H1 (cell line): ENCODE data around the gene EPHA4. TPM values are rescaled to one million over a fixed set of nuclear protein-coding genes. Genes with fewer than 3 reads are reported as not detected.

Experiments
- CTCF ChIA-PET: fragments of 300-600 bp; sonication (Branson Sonifier 250); formaldehyde crosslinking; loops from one replicate; lab custom pipeline; 2021; ENCODE audit not compliant: partially characterized antibody; lab: Charles Lee
- POLR2A ChIA-PET: fragments of 300-600 bp; sonication (Branson Sonifier 250); formaldehyde crosslinking; loops from one replicate; lab custom pipeline; 2021; ENCODE audit warnings: inconsistent platforms; ENCODE audit not compliant: partially characterized antibody; lab: Charles Lee
- DNase-seq, 2 experiments: peaks; one replicate each; pipeline versions ENCODE4 v3.0.0 to v3.0.0-alpha.2; 2010 to 2022; ENCODE audit warnings: low spot score in 2 of 2, low read depth in 1 of 2, mixed read lengths in 1 of 2
- FAIRE-seq: peaks from 2 replicates; lab custom pipeline; 2011; peaks lifted over from hg19 to GRCh38; lab: Jason Lieb, UNC
- H2AFZ ChIP-seq: 2 replicates; pipeline ENCODE4 v1.8.1; 2012; ENCODE audit warnings: low read length, inconsistent platforms
- H2AK5ac ChIP-seq: 2 replicates; pipeline ENCODE4 v1.6.1; 2013; ENCODE audit warnings: low read depth, low read length
- H2BK120ac ChIP-seq: replicated peaks from 2 replicates; pipeline ENCODE3; 2013; ENCODE audit warnings: low read depth, low read length, inconsistent platforms
- H2BK12ac ChIP-seq: 2 replicates; pipeline ENCODE4 v1.6.1; 2013; ENCODE audit warnings: low read depth, low read length
- H2BK15ac ChIP-seq: 2 replicates; pipeline ENCODE4 v1.6.1; 2013; ENCODE audit warnings: low read length
- H2BK20ac ChIP-seq: 2 replicates; pipeline ENCODE4 v1.6.1; 2013; ENCODE audit warnings: low read length
- H2BK5ac ChIP-seq: 2 replicates; pipeline ENCODE4 v1.6.1; 2013; ENCODE audit warnings: low read depth, low read length
- H3K14ac ChIP-seq: 2 replicates; pipeline ENCODE4 v1.6.1; 2013; ENCODE audit warnings: inconsistent platforms; ENCODE audit not compliant: insufficient read length
- H3K18ac ChIP-seq: 2 replicates; pipeline ENCODE4 v1.6.1; 2013; ENCODE audit warnings: low read length; ENCODE audit errors: extremely low read depth
- H3K23ac ChIP-seq: 2 replicates; pipeline ENCODE4 v1.6.1; 2013; ENCODE audit warnings: inconsistent platforms; ENCODE audit not compliant: insufficient read length
- H3K23me2 ChIP-seq: 2 replicates; pipeline ENCODE4 v1.6.1; 2013; ENCODE audit warnings: low read depth, low read length
- H3K27ac ChIP-seq: 2 replicates; pipeline ENCODE4 v1.6.1; 2011; ENCODE audit warnings: low read depth, low read length, inconsistent platforms
- H3K27me3 ChIP-seq, 4 experiments: replicated peaks in 1 of 4; 1 replicate in 1 of 4; 2 replicates in 3 of 4; pipeline versions ENCODE4 v1.6.1 to v1.8.1; 2011 to 2013; ENCODE audit warnings: low read length in 3 of 4, mild to moderate bottlenecking in 3 of 4, inconsistent platforms in 2 of 4, mixed read lengths in 2 of 4, moderate library complexity in 1 of 4; ENCODE audit not compliant: control insufficient read depth in 3 of 4, insufficient read depth in 3 of 4; ENCODE audit errors: extremely low read depth in 1 of 4
- H3K36me3 ChIP-seq, 4 experiments: 2 replicates each; pipeline versions ENCODE4 v1.6.1 to v1.8.1; 2011 to 2013; ENCODE audit warnings: mild to moderate bottlenecking in 4 of 4, low read length in 3 of 4, moderate library complexity in 2 of 4, control low read depth in 1 of 4, inconsistent platforms in 1 of 4; ENCODE audit not compliant: insufficient read depth in 4 of 4, control insufficient read depth in 2 of 4
- H3K4ac ChIP-seq: replicated peaks from 2 replicates; pipeline ENCODE3; 2013; ENCODE audit warnings: low read length, low read depth, mixed read lengths, inconsistent platforms; ENCODE audit not compliant: insufficient read length
- H3K4me1 ChIP-seq, 4 experiments: replicated peaks in 1 of 4; 1 replicate in 1 of 4; 2 replicates in 3 of 4; pipeline versions ENCODE4 v1.6.1 to v1.8.1; 2011 to 2013; ENCODE audit warnings: low read length in 3 of 4, inconsistent platforms in 2 of 4, mixed read lengths in 1 of 4; ENCODE audit not compliant: insufficient read depth in 4 of 4, control insufficient read depth in 3 of 4
- H3K4me2 ChIP-seq, 2 experiments: 2 replicates each; pipeline versions ENCODE4 v1.6.1 to v1.8.1; 2011 to 2013; ENCODE audit warnings: low read depth in 2 of 2, low read length in 2 of 2, control low read depth in 1 of 2, inconsistent platforms in 1 of 2, mild to moderate bottlenecking in 1 of 2; ENCODE audit not compliant: insufficient read depth in 1 of 2
- H3K4me3 ChIP-seq, 4 experiments: fragments of 200-600, 300-600 bp in 1 of 4; sonication (generic), shearing (Covaris generic), sonication (Bioruptor Twin) in 1 of 4; 2 replicates each; pipeline versions ENCODE4 v1.5.1 to v1.8.1; 2011 to 2016; ENCODE audit warnings: low read length in 4 of 4, low read depth in 3 of 4, control low read depth in 2 of 4, inconsistent platforms in 2 of 4, mild to moderate bottlenecking in 2 of 4, mixed read lengths in 1 of 4, moderate library complexity in 1 of 4; ENCODE audit not compliant: insufficient read depth in 2 of 4; ENCODE audit errors: extremely low read depth in 1 of 4
- H3K56ac ChIP-seq: replicated peaks from 2 replicates; pipeline ENCODE3; 2013; ENCODE audit warnings: low read depth, mild to moderate bottlenecking, mixed read lengths, low read length, inconsistent platforms; ENCODE audit not compliant: insufficient read length
- H3K79me1 ChIP-seq: 2 replicates; pipeline ENCODE4 v1.6.1; 2013; ENCODE audit warnings: low read depth, low read length, control low read depth
- H3K79me2 ChIP-seq, 2 experiments: 2 replicates each; pipeline versions ENCODE4 v1.6.1 to v1.8.1; 2012 to 2013; ENCODE audit warnings: low read length in 2 of 2, mild to moderate bottlenecking in 2 of 2, inconsistent platforms in 1 of 2; ENCODE audit not compliant: insufficient read depth in 2 of 2, control insufficient read depth in 1 of 2
- H3K9ac ChIP-seq, 4 experiments: replicated peaks in 1 of 4; 1 replicate in 1 of 4; 2 replicates in 3 of 4; pipeline versions ENCODE4 v1.6.1 to v1.8.1; 2011 to 2013; ENCODE audit warnings: low read depth in 3 of 4, low read length in 3 of 4, control low read depth in 2 of 4, mild to moderate bottlenecking in 2 of 4, moderate library complexity in 2 of 4, inconsistent platforms in 1 of 4; ENCODE audit errors: extremely low read depth in 1 of 4
- H3K9me3 ChIP-seq, 2 experiments: 2 replicates each; pipeline versions ENCODE4 v1.6.1 to v1.8.1; 2012 to 2013; ENCODE audit warnings: mild to moderate bottlenecking in 2 of 2, moderate library complexity in 2 of 2, control low read depth in 1 of 2, inconsistent platforms in 1 of 2, low read depth in 1 of 2, low read length in 1 of 2, mixed read lengths in 1 of 2; ENCODE audit not compliant: insufficient read depth in 2 of 2
- H4K20me1 ChIP-seq, 2 experiments: replicated peaks in 1 of 2; 2 replicates each; pipeline versions ENCODE3 to v1.8.1; 2011 to 2013; ENCODE audit warnings: inconsistent platforms in 2 of 2, low read length in 2 of 2, mild to moderate bottlenecking in 1 of 2; ENCODE audit not compliant: insufficient read depth in 2 of 2, control insufficient read depth in 1 of 2
- H4K5ac ChIP-seq: 2 replicates; pipeline ENCODE4 v1.6.1; 2013; ENCODE audit warnings: low read length, low read depth, mixed read lengths, inconsistent platforms; ENCODE audit not compliant: insufficient read length
- H4K8ac ChIP-seq: 2 replicates; pipeline ENCODE4 v1.8.0; 2013; ENCODE audit warnings: mild to moderate bottlenecking, moderate library complexity, low read length, inconsistent platforms; ENCODE audit not compliant: insufficient read depth; ENCODE audit errors: extremely low read depth
- H4K91ac ChIP-seq: replicated peaks from 2 replicates; pipeline ENCODE3; 2013; ENCODE audit warnings: low read length, mixed read lengths, inconsistent platforms; ENCODE audit not compliant: insufficient read length
- CHD1 ChIP-seq: IDR thresholded peaks from 2 replicates; pipeline ENCODE4 v1.6.1; 2012; ENCODE audit warnings: low read depth, low read length, improper control_type of control experiment
- SIN3A ChIP-seq, 2 experiments: IDR thresholded peaks in 1 of 2; conservative IDR thresholded peaks in 1 of 2; 2 replicates each; pipeline ENCODE4 v1.6.1; 2011 to 2012; ENCODE audit warnings: low read length in 2 of 2, improper control_type of control experiment in 1 of 2, low read depth in 1 of 2, mild to moderate bottlenecking in 1 of 2
- WGBS, 2 experiments: shearing (Covaris generic) in 1 of 2; methylation state at CpG; one replicate each; pipeline versions ENCODE4 v1.1.6 to v1.1.7; 2013 to 2015; ENCODE audit warnings: low lambda C conversion rate in 2 of 2, mixed read lengths in 2 of 2, inconsistent platforms in 1 of 2, low coverage in 1 of 2, missing lambda C conversion rate in 1 of 2; ENCODE audit not compliant: insufficient replicate concordance in 2 of 2, insufficient coverage in 1 of 2, insufficient read length in 1 of 2; ENCODE audit errors: extremely low coverage in 1 of 2, missing lambda C conversion rate in 1 of 2; 5-methylcytosine and 5-hydroxymethylcytosine counted together
- polyA plus RNA-seq, 7 experiments: library from polyadenylated mRNA; depleted of rRNA in 3 of 7; stranded (reverse) in 5 of 7; unstranded in 2 of 7; fragments of >200 nt in 5 of 7; fragments of 200-250 nt in 2 of 7; gene quantifications; 1 replicate in 5 of 7; 2 replicates in 1 of 7; 4 replicates in 1 of 7; pipeline versions ENCODE4 v1.2.1 to v1.2.3, GENCODE V29; 2011 to 2013; ENCODE audit warnings: missing spikeins in 2 of 7, mixed read lengths in 2 of 7
- total RNA-seq: library from RNA; stranded (reverse); fragmentation: NEBNext Ultra II Directional; extraction: Animal tissue kit (Norgen Biotek cat#: 25700); gene quantifications from 2 replicates; pipeline ENCODE4 v1.2.1, GENCODE V29; 2021

Gene EPHA4
- total and polyA plus RNA-seq, 2 of the 8 experiments (the other 6 are each of a cell fraction or from before 2014, with no cell fraction given): 4.3 to 5.7 TPM

DNA sequence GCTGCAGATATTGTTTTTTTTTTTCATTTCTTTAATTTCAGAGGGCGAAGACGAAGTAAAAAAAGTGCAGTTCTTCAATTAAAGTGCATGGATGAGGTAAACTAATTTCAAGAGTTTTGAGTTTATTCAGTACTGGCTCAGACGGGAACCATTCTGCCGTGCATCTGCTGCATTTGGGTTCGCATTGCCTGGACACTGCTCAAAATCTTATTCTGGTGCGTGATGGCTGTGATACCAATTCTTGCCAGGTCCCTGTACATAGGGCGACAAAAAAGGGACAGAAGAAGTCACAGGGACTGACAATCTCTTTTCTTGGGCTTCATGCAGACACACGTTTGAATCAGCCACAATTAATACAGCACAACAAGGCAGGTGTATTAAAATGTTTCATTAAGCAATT lies 146.2 kb downstream of the EPHA4 start:
- H4K91ac ChIP-seq: no peak overlapping the region
- H2BK12ac ChIP-seq: no peak overlapping the region
- no peak for FAIRE-seq
- no peaks in the 10 kb centered on the region for H3K9me3 ChIP-seq
- no peak overlapping the region for H3K4ac ChIP-seq
- no peak overlapping the region for H4K5ac ChIP-seq
- no peaks in the 10 kb centered on the region for H3K4me1 ChIP-seq
- no peak overlapping the region for H3K9ac ChIP-seq
- H2BK5ac ChIP-seq: no peak overlapping the region
- no peak for DNase-seq
- ChIA-PET POLR2A (no interaction called here), CTCF (no interaction called here)
- no peak overlapping the region for H3K18ac ChIP-seq
- H3K27me3 ChIP-seq: no peaks in the 10 kb centered on the region
- H3K23ac ChIP-seq: no peak overlapping the region
- H4K8ac ChIP-seq: no peak overlapping the region
- WGBS, 2 experiments: 87% methylated on average over 8 of the region's 8 CpGs; no CpG with 5 or more reads in 1 of the 2 experiments
- no peaks in the 10 kb centered on the region for H4K20me1 ChIP-seq
- H3K56ac ChIP-seq: no peak overlapping the region
- H2BK120ac ChIP-seq: no peak overlapping the region
- H2BK15ac ChIP-seq: no peak overlapping the region
- H3K4me3 ChIP-seq: no peak overlapping the region
- TF ChIP-seq CHD1: no peak
- no peak for TF ChIP-seq SIN3A (conservative IDR thresholded peaks at IDR 0.05 in 1 of 2, IDR thresholded peaks at IDR 0.05 in 1 of 2; ENCODE audit: low read depth in 1 of 2, low read length in 2 of 2)
- H3K4me2 ChIP-seq: no peak overlapping the region
- no peak overlapping the region for H2AFZ ChIP-seq
- no peak overlapping the region for H2BK20ac ChIP-seq
- no peak overlapping the region for H3K14ac ChIP-seq
- H3K36me3 ChIP-seq: peaks cover 0 to 18% (median 4%) of the 10 kb centered on the region in 4 experiments; a peak in 4 of 8 replicates
- no peaks in the 10 kb centered on the region for H3K79me2 ChIP-seq
- H3K79me1 ChIP-seq: no peaks in the 10 kb centered on the region
- no peak overlapping the region for H3K27ac ChIP-seq
- H2AK5ac ChIP-seq: no peak overlapping the region
- H3K23me2 ChIP-seq: no peaks in the 10 kb centered on the region
